Testis (tissue), 2 donors: ENCODE measurements around the gene ZNF485.

Experiments
- CTCF ChIP-seq, 3 experiments: fragments of 450-650 bp in 2 of 3; fragments of 200-600 bp in 1 of 3; sonication (generic) in 1 of 3; IDR thresholded peaks; one replicate each; pipeline ENCODE4 v1.5.1; 2016 to 2019; ENCODE audit warnings: antibody characterized with exemption in 3 of 3, mild to moderate bottlenecking in 2 of 3, moderate library complexity in 1 of 3
- POLR2A ChIP-seq: fragments of 450-650 bp; IDR thresholded peaks from one replicate; pipeline ENCODE4 v1.6.1; 2017; ENCODE audit warnings: antibody characterized with exemption, mild to moderate bottlenecking, moderate library complexity

GRCh38 chr10:43576062-43576461, 30.2 kb upstream of the ZNF485 start:
- no peak for TF ChIP-seq CTCF (IDR thresholded peaks at IDR 0.05)
- TF ChIP-seq POLR2A, result no peak
